T-cell (primary cell): ENCODE measurements around the gene PRPF40B. TPM values are rescaled to one million over a fixed set of nuclear protein-coding genes. Genes with fewer than 3 reads are reported as not detected.

ENCODE experiments used
- ATAC-seq, 4 experiments: fragments of 200-7000 bp in 3 of 4; fragments of 150-1000 bp in 1 of 4; cut with Tn5 transposase; replicated peaks in 1 of 4; 1 replicate in 3 of 4; 2 replicates in 1 of 4; pipeline ENCODE4 v1.10.0; 2021; ENCODE audit warnings: moderate library complexity in 3 of 4, mild to moderate bottlenecking in 2 of 4, moderate number of reproducible peaks in 1 of 4
- CTCF ChIA-PET, 2 donors: fragments of 300-600 bp; sonication (Branson Sonifier 250); formaldehyde crosslinking; loops; one replicate each; lab custom pipeline; 2022; ENCODE audit warnings: antibody characterized with exemption in 2 of 2; lab: Charles Lee
- POLR2A ChIA-PET, 2 donors: fragments of 300-600 bp; sonication (Branson Sonifier 250); formaldehyde crosslinking; loops; one replicate each; lab custom pipeline; 2022; ENCODE audit warnings: antibody characterized with exemption in 2 of 2; lab: Charles Lee
- DNase-seq, 35 experiments: peaks; one replicate each; pipeline versions ENCODE4 v3.0.0 to v3.0.0-alpha.2; 2013 to 2023
- H3K27ac ChIP-seq: one replicate; pipeline ENCODE4 v1.5.1; 2013; ENCODE audit warnings: low read length
- H3K27me3 ChIP-seq, 2 experiments: replicated peaks in 1 of 2; 1 replicate in 1 of 2; 2 replicates in 1 of 2; pipeline versions ENCODE4 v1.6.1 to v1.7.0; 2013; ENCODE audit warnings: low read length in 1 of 2, mixed read lengths in 1 of 2; ENCODE audit not compliant: control insufficient read depth in 2 of 2, insufficient read depth in 2 of 2; ENCODE audit errors: extremely low read depth in 1 of 2
- H3K36me3 ChIP-seq, 2 donors: 1 replicate in 1 of 2; 2 replicates in 1 of 2; pipeline versions ENCODE4 v1.6.1 to v1.7.0; 2013; ENCODE audit warnings: low read length in 1 of 2; ENCODE audit not compliant: control insufficient read depth in 2 of 2, insufficient read depth in 1 of 2; ENCODE audit errors: extremely low read depth in 1 of 2
- H3K4me1 ChIP-seq, 2 experiments: 1 replicate in 1 of 2; 2 replicates in 1 of 2; pipeline versions ENCODE4 v1.6.1 to v1.7.0; 2013; ENCODE audit warnings: low read length in 2 of 2, mixed read lengths in 1 of 2; ENCODE audit not compliant: insufficient read depth in 2 of 2, control insufficient read depth in 1 of 2; ENCODE audit errors: extremely low read depth in 1 of 2
- H3K4me3 ChIP-seq, 2 donors: 1 replicate in 1 of 2; 2 replicates in 1 of 2; pipeline versions ENCODE4 v1.5.1 to v1.7.0; 2013; ENCODE audit warnings: mild to moderate bottlenecking in 2 of 2, low read length in 1 of 2, moderate library complexity in 1 of 2; ENCODE audit not compliant: control insufficient read depth in 1 of 2; ENCODE audit errors: extremely low read depth in 1 of 2
- H3K9me3 ChIP-seq: 2 replicates; pipeline ENCODE4 v1.7.0; 2013
- H3K27ac Mint-ChIP-seq, 2 donors: one replicate each; pipeline ENCODE4 v1.8.0; 2020 to 2021; ENCODE audit warnings: mild to moderate bottlenecking in 2 of 2, mixed read lengths in 2 of 2
- H3K27me3 Mint-ChIP-seq, 2 donors: one replicate each; pipeline ENCODE4 v1.8.0; 2021 to 2022; ENCODE audit warnings: mixed read lengths in 2 of 2
- H3K36me3 Mint-ChIP-seq: one replicate; pipeline ENCODE4 v1.8.0; 2021; ENCODE audit warnings: mixed read lengths
- H3K4me1 Mint-ChIP-seq, 3 donors: one replicate each; pipeline ENCODE4 v1.8.0; 2020 to 2022; ENCODE audit warnings: mixed read lengths in 3 of 3, mild to moderate bottlenecking in 1 of 3
- H3K4me3 Mint-ChIP-seq, 3 donors: one replicate each; pipeline ENCODE4 v1.8.0; 2020 to 2022; ENCODE audit warnings: mild to moderate bottlenecking in 3 of 3, mixed read lengths in 3 of 3, moderate library complexity in 3 of 3
- H3K9me3 Mint-ChIP-seq, 3 donors: one replicate each; pipeline ENCODE4 v1.8.0; 2020 to 2022; ENCODE audit warnings: mixed read lengths in 3 of 3
- WGBS: methylation state at CpG from one replicate; pipeline ENCODE4 v1.1.5; 2013; ENCODE audit warnings: missing lambda C conversion rate; ENCODE audit not compliant: insufficient coverage; 5-methylcytosine and 5-hydroxymethylcytosine counted together
- total RNA-seq, 35 experiments: library from RNA in 6 of 35; stranded (reverse) in 6 of 35; fragments of 120-200 nt in 1 of 35; gene quantifications; one replicate each; pipeline versions ENCODE4 v1.2.1 to v1.2.4 and lab custom pipeline; 2013 to 2026

PRPF40B gene
- total RNA-seq, 5 donors from 2014 or later (not counting 1 experiment from before 2014, with no cell fraction given), result 7.4 to 18.0 (median 16.5) TPM

- DNase-seq, result peak; percentile 63 to 92 (median 79)
- Histone ChIP-seq H3K36me3 (peaks cover 15 to 51% of the 10 kb centered on the region in 2 donors), H3K27me3 (no peaks in the 10 kb centered on the region), H3K4me1 (peaks cover 8 to 32% of the 10 kb centered on the region in 2 experiments), H3K4me3 (no peak overlapping the region), H3K27ac (peak overlapping the region; percentile 48), H3K9me3 (no peaks in the 10 kb centered on the region)
- POLR2A ChIA-PET, result interaction anchor here (0.5 to 1.8 kb wide), 3 partner anchors 18 to 97 kb away, joined by 5 to 9 read pairs (median 8); partner anchors contain the start of gene TMBIM6 (in 1 of the 2)
- H3K27me3 Mint-ChIP-seq, result no peaks in the 10 kb centered on the region
- H3K27ac Mint-ChIP-seq, result peak overlapping the region; percentile 78 to 88
- no peaks in the 10 kb centered on the region for H3K9me3 Mint-ChIP-seq
- H3K4me3 Mint-ChIP-seq, result peak overlapping the region in 1 of 3 donors; percentile 51
- CTCF ChIA-PET, result interaction anchor here (0.6 to 6.4 kb wide), 15 partner anchors 10 to 897 kb away, joined by 3 to 100 read pairs (median 4); partner anchors contain the start of genes FMNL3 (in 2 of the 2) and TMBIM6 (in 1 of the 2)
- ATAC-seq, result peak; percentile 89 to 97 (median 92)
- H3K36me3 Mint-ChIP-seq, result peaks cover 17% of the 10 kb centered on the region
- 0% methylated on average over 1 of the region's 2 CpGs for WGBS
- peaks cover 33 to 42% (median 37%) of the 10 kb centered on the region in 3 donors for H3K4me1 Mint-ChIP-seq
These were observed 21.2 kb downstream of the PRPF40B start for GRCh38 chr12:49644620-49644994.

- peaks cover 8 to 32% of the 10 kb centered on the region in 2 experiments for H3K4me1 ChIP-seq
- ATAC-seq, result peak in 1 of 4 experiments; percentile 11
- H3K4me3 ChIP-seq, result no peak overlapping the region
- H3K9me3 ChIP-seq, result no peaks in the 10 kb centered on the region
- no peaks in the 10 kb centered on the region for H3K9me3 Mint-ChIP-seq
- no peaks in the 10 kb centered on the region for H3K27me3 Mint-ChIP-seq
- 96% methylated on average over 5 of the region's 6 CpGs for WGBS
- H3K4me1 Mint-ChIP-seq, result peaks cover 37 to 49% (median 37%) of the 10 kb centered on the region in 3 donors
- ChIA-PET CTCF (interaction anchor here (0.6 to 6.4 kb wide), 22 partner anchors 9 to 1173 kb away, joined by 3 to 100 read pairs (median 5); partner anchors contain the start of genes FMNL3 (in 2 of the 2), PRPF40B (in 1 of the 2) and TMBIM6 (in 1 of the 2)), POLR2A (interaction anchor here (0.6 to 1.8 kb wide), 3 partner anchors 17 to 96 kb away, joined by 4 to 5 read pairs (median 5); partner anchors contain the start of gene TMBIM6 (in 1 of the 2))
- no peak for DNase-seq
- H3K36me3 ChIP-seq, result peaks cover 18 to 58% of the 10 kb centered on the region in 2 donors
- no peaks in the 10 kb centered on the region for H3K27me3 ChIP-seq
- H3K36me3 Mint-ChIP-seq, result peaks cover 24% of the 10 kb centered on the region
- H3K27ac ChIP-seq, result peak overlapping the region; percentile 48
- peak overlapping the region in 1 of 3 donors; percentile 51 for H3K4me3 Mint-ChIP-seq
- H3K27ac Mint-ChIP-seq, result peak overlapping the region; percentile 78 to 88
These were observed 22.0 kb downstream of the PRPF40B start for GRCh38 chr12:49645146-49646039.

GRCh38 chr12:49646331-49646830, 23.0 kb downstream of the PRPF40B start:
- Histone ChIP-seq H3K4me1 (peaks cover 8 to 32% of the 10 kb centered on the region in 2 experiments), H3K27me3 (no peaks in the 10 kb centered on the region), H3K4me3 (no peak overlapping the region), H3K9me3 (no peaks in the 10 kb centered on the region), H3K27ac (no peak overlapping the region), H3K36me3 (peaks cover 18 to 67% of the 10 kb centered on the region in 2 donors)
- Mint-ChIP-seq H3K27me3 (no peaks in the 10 kb centered on the region), H3K36me3 (peaks cover 29% of the 10 kb centered on the region), H3K27ac (peak overlapping the region; percentile 44 to 70), H3K4me1 (peaks cover 35 to 49% (median 37%) of the 10 kb centered on the region in 3 donors), H3K4me3 (no peak overlapping the region), H3K9me3 (no peaks in the 10 kb centered on the region)
- ChIA-PET POLR2A (interaction anchor here in 1 of 2 donors (0.6 kb wide), 1 partner anchor 392 kb away, joined by 3 read pairs; no protein-coding TSS in a partner anchor), CTCF (interaction anchor here in 1 of 2 donors (0.6 to 6.4 kb wide), 3 partner anchors 24 to 60 kb away, joined by 3 to 100 read pairs (median 3); partner anchors contain the start of gene FMNL3)
- ATAC-seq (no peak), DNase-seq (no peak)
- WGBS, result 92% methylated on average over 7 of the region's 7 CpGs

GRCh38 chr12:49646871-49647654, 23.7 kb downstream of the PRPF40B start:
- Mint-ChIP-seq H3K27me3 (no peaks in the 10 kb centered on the region), H3K36me3 (peaks cover 29% of the 10 kb centered on the region), H3K27ac (peak overlapping the region; percentile 44 to 63), H3K4me3 (no peak overlapping the region), H3K4me1 (peaks cover 35 to 49% (median 37%) of the 10 kb centered on the region in 3 donors), H3K9me3 (no peaks in the 10 kb centered on the region)
- ChIA-PET CTCF (interaction anchor here in 1 of 2 donors (0.6 to 6.4 kb wide), 3 partner anchors 24 to 60 kb away, joined by 3 to 100 read pairs (median 3); partner anchors contain the start of gene FMNL3), POLR2A (no interaction called here)
- DNase-seq, result no peak
- 100% methylated on average over 2 of the region's 12 CpGs for WGBS
- Histone ChIP-seq H3K4me1 (peaks cover 8 to 32% of the 10 kb centered on the region in 2 experiments), H3K4me3 (no peak overlapping the region), H3K36me3 (peaks cover 16 to 72% of the 10 kb centered on the region in 2 donors), H3K27me3 (no peaks in the 10 kb centered on the region), H3K27ac (no peak overlapping the region), H3K9me3 (no peaks in the 10 kb centered on the region)
- ATAC-seq, result no peak

- Mint-ChIP-seq H3K27ac (peak overlapping the region; percentile 78 to 83), H3K9me3 (no peaks in the 10 kb centered on the region), H3K36me3 (peaks cover 29% of the 10 kb centered on the region), H3K27me3 (no peaks in the 10 kb centered on the region), H3K4me1 (peaks cover 35 to 49% (median 37%) of the 10 kb centered on the region in 3 donors), H3K4me3 (no peak overlapping the region)
- no peak for DNase-seq
- Histone ChIP-seq H3K4me1 (peaks cover 8 to 32% of the 10 kb centered on the region in 2 experiments), H3K27me3 (no peaks in the 10 kb centered on the region), H3K27ac (no peak overlapping the region), H3K9me3 (no peaks in the 10 kb centered on the region), H3K4me3 (no peak overlapping the region), H3K36me3 (peaks cover 11 to 73% of the 10 kb centered on the region in 2 donors)
- POLR2A ChIA-PET, result interaction anchor here in 1 of 2 donors (0.6 kb wide), 1 partner anchor 362 kb away, joined by 3 read pairs; no protein-coding TSS in a partner anchor
- ATAC-seq, result no peak
- CTCF ChIA-PET, result interaction anchor here (0.6 to 6.4 kb wide), 10 partner anchors 9 to 191 kb away, joined by 3 to 100 read pairs (median 3); partner anchors contain the start of genes FMNL3 (in 1 of the 2) and TMBIM6 (in 1 of the 2)
- WGBS, result 96% methylated on average over 14 of the region's 15 CpGs
These were observed 24.7 kb downstream of the PRPF40B start for GRCh38 chr12:49647827-49648711.
